HG02798 (cell line): ENCODE results near the gene MYBPC2.

Source experiments
- ATAC-seq: cut with Tn5 transposase; IDR thresholded peaks from one replicate; pipeline ENCODE4 v1.9.1; 2021; ENCODE audit warnings: mild to moderate bottlenecking; ENCODE audit not compliant: unreplicated experiment, poor library complexity

Gene MYBPC2

GRCh38 chr19:50477751-50478515, 45.2 kb downstream of the MYBPC2 start:
- ATAC-seq: no peak

DNA sequence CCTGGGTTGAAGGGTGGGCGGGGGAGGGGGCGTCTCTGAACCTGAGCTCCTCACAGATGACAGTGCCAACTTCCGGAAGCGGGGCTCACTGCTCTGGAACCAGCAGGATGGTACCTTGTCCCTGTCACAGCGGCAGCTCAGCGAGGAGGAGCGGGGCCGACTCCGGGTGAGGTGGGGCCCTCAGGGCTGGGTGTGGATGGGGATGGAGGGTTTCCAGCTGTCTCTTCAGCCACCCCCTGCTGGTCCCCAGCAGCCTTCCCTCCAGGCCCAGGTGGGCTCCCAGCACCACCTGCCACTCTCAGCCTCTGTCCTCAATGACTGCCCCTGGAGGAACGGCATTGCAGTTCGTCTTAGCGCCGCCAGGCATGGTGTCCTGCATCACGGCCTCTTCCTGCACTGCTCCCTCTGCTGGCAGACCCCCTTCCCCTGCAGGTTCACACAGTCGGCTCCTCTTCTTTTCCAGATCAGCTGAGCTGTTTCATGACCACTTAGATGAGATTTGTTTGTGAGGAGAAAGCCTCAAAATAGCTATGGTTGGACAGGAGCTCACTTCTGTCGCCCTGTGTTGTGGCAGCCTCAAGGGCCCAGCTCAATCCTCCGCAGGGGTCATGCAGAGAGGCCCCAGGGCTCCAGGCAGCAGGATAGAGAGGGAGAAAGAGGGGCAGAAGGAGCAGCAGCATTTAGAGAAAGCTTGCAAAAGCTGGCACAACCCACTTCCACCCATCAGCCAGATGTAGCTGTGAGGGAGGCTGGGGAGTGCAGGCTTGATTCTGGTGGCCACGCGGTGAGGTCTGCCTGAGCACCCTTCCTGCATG, 46.4 kb downstream of the MYBPC2 start:
- no peak for ATAC-seq

GRCh38 chr19:50479761-50480251, 47.1 kb downstream of the MYBPC2 start:
- ATAC-seq: no peak

GRCh38 chr19:50480281-50481111, 47.8 kb downstream of the MYBPC2 start:
- ATAC-seq: no peak

DNA sequence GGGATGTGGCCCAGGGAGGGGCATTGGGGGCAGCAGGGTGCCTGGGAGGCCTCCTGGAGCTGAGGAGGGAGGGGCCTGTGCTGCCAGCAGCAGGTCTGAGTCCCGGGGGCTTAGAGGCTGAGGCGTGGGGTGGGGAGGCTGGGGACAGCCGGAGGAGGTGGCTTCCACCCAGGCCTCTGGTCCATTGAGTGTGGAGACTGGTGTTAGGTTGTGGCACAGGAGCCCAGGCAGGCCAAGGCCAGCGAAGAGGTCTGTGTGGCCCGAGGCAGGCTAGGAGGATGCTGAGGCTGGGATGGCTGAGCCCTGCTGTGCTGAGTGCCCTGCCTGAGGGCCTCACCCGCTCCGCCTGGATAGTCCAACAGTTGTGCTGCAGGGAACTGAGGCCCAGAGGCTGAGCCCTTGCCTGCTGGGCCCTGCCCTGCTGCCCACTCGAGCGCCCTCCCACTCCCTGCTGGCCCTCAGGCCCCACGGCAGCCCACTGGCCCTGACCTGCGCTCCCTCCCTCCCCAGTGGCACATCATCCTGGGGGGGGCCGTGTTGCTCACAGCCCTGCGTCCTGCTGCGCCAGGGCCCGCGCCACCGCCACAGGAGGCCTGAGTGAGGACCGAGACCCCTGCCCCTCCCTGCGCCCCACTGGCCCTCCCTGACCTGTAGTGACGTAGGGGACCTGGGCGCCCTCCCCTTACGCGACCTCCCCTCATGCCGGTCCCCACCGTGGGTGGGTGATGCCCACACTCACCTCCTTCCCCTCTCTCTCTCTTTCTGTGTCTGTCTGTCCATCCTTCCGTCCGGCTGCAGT, 48.9 kb downstream of the MYBPC2 start:
- ATAC-seq: no peak

GRCh38 chr19:50482271-50482855, 49.7 kb downstream of the MYBPC2 start:
- ATAC-seq: no peak

DNA sequence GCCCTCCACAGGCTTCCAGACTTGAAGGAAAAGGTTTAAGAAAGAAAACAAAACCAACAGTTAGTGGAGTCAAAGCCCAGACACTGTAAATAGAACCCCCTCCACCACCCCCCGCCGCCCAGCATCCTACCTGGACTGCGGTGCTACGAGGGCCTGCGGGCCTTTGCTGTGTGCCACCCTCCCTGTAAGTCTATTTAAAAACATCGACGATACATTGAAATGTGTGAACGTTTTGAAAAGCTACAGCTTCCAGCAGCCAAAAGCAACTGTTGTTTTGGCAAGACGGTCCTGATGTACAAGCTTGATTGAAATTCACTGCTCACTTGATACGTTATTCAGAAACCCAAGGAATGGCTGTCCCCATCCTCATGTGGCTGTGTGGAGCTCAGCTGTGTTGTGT, 50.2 kb downstream of the MYBPC2 start:
- no peak for ATAC-seq

GRCh38 chr19:50485284-50485955, 52.7 kb downstream of the MYBPC2 start:
- no peak for ATAC-seq

DNA sequence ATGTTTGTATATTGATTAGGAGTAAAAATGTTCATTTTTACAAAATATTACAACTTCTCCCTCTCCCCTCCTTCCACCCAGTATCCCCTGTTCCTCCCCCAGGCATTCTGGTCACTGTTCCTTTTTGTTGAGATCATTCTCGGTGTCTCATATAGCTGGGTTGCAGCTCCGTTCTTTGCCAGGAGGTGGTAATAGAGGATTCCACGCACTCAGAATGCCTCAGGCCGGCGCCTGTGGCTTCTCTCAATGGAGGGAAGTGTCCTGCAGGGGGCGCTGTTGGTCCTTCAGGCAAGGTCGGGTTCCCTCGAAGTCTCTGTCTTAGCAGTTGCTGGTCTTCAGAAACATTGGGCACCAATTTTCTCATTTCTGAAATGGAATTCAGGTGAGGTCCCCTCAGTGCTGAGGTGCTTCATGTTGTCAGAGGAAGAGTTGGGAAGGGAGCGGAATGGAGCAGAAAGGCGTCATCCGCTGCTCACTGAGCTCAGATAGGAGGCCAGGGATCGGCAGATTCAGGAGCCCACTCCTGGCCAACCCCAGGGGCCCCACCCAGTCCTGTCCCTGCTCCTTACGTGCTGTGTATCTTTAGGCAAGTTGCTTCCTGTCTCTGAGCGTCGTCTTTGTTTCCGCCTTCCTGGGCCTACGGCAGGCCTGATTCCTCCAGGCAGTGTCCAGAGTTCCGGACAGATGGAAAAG, 54.3 kb downstream of the MYBPC2 start:
- ATAC-seq: no peak

DNA sequence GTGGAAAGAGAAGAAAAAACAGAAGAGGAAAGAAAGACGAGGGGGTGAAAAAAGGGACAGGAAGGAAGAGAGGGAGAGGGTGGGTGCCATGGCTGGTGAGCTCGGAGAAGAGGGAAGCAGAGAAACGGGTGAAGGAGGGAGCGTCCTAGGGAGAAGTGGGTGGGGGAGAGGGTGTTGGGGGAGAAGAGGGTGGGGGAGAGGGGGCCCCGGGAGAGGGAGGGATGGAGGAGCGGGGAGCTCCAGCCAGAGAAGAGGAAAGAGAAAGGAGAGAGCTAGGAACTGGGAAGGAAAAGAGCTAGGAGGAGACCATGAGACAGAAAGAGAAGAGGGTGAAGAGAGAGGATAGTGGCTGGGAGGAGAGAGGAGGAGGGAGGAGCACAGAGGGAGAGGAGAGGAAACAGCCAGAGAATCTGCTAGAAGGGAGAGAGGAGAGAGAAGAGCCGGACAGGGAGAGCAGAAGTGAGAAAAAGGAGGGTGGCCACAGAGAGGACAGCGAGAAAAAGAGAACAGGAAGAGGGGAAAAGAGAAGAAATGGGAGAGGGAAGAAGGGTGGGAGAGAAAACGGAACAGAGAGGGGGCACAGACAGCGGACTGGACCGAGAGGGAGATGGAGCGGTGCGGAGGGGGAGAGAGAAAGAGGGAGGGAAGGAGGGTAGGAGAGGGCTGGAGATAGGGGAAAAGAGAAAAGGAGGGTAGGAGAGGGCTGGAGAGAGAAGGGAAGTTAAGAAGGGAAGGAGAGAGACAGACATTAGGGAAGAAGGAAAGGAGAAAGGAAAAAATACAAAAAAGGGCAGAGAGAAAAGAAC, 55.9 kb downstream of the MYBPC2 start:
- no peak for ATAC-seq

DNA sequence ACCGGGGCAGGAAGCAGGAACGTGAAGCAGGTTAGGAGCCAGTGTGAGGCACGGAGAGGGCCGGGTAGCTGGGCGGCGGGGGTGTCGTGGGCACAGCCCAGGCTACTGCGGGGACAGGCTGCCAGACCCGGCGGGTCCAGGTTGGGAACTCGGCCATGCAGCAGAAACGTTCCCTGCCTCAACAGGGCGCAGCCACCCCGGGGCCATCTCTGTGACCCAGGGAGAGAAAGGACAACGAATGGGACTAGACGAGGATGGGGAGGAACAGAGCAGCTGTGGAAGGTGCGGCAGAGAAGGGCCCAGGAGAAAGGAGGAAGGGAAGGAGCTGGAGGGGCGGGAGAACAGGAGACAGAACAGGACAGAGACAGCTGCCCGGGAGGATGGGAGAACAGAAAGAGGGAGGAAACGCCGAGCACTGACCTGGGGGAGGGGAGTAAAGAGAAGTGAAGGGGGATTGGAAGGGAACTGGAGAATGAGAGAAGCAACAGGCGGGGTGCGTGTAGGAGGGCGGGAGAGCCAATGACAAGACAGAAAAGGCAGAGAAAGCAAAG, 56.8 kb downstream of the MYBPC2 start:
- no peak for ATAC-seq

DNA sequence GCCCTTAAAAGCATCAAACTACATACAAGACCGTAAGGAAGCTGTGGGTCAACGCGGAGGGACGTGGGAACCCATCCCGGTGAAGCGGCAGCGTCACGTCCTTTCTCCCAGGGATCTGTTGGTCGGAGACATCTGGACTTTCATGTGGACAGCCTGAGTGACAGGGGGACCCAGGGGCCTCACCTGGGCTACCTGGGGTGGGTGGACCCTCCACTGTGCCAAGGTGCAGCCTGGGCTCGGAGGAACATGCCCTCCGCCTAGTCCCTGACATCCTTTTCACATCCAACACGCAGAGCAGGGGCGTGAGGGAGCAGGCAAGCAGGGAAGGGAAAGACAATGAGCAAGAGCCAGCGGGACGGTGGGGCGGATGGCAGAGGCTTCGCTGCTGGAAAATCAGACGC, 57.7 kb downstream of the MYBPC2 start:
- no peak for ATAC-seq

DNA sequence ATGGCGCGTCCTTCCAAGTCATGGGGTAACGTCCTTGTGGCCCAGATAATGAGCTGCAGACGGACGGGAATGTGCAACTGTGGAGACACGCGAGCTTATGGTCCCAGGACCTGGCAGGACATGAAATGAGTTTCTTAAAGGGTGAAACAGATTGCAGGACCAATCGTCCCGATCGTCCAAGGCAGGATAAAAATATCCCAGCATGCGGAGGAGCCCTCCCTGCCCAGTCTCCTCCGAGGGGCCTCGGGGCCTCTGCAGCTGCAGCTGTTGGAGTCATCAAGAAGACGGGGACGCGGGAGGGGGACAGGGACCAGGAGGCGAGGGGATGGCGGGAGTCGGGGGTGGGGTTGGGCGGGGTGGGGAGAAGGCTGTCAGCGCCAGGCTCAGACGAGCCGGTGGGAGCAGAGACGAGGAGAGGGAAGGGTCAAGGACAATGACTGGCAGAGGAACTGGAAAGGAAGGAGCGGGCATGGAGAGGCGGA, 58.3 kb downstream of the MYBPC2 start:
- ATAC-seq: no peak

GRCh38 chr19:50492303-50493052, 59.8 kb downstream of the MYBPC2 start:
- ATAC-seq: no peak

DNA sequence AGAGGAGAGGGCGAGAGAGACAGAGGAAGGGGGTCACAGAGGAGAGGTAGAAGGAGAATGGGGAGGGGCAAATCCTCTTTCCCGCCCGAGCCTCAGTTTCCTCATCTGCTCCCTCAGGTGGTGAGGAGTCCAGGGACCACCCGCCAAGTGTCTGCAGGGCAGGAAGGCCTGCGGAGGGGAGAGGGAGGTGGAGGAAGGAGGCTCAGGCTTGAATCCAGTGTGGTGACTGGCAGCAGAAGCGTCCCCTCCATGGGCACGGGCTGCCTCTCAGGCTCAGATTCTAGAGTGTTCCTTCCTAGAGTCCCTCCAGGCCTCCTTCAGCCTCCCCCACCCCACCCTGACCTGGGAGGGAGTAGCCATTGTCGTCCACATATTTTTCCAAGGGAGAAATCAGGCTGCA, 60.5 kb downstream of the MYBPC2 start:
- ATAC-seq: no peak

DNA sequence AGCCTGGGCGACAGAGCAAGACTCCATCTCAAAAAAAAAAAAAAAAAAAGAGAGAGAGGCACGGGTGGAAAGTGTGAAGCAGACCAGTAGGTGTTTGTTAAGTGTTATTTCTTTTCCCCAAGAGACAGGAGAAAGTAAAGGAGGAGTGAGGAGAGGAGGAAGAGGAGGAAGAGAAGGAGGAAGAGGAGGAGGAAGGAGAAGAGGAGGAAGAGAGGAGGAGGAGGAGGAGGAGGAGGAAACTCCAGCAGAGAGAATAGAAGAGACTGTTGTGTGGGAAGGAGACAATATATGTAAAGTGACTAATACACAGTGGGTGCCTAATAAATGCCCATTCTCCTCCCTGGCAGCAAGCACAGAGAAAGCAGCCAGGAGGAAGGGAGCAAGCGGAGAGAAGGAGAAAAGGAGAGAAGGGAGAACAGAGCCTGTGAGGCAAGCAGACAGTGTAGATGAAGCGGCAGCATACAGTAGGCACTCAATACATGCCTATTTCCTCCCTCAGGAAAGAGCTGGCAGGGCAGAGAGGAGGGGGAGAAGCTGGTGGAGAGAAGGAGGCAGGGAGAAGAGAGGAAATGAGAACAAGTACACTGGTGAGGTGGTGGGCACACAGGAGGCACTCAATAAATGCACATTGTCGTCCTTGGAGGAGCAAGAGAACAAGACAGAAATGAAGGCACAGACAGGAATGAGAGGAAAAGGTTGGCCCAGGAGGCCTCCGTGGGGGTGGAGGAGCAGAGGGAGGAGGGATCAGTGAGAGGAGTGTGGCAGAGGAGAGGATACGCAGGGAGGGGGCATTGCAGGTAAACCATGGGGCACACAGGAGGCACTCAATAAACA, 61.7 kb downstream of the MYBPC2 start:
- ATAC-seq: no peak
